Lower leg skin (tissue), 4 donors: Measurements from ENCODE around the gene RMC1. TPM values are rescaled to one million over a fixed set of nuclear protein-coding genes. Genes with fewer than 3 reads are reported as not detected.

ENCODE experiments used
- DNase-seq, 2 donors: peaks; one replicate each; pipeline ENCODE4 v3.0.0-alpha.2; 2019; ENCODE audit warnings: low spot score in 2 of 2
- H3K4me3 ChIP-seq: fragments of 200-600 bp; sonication (generic); 2 replicates; pipeline ENCODE4 v1.5.1; 2017; ENCODE audit warnings: mild to moderate bottlenecking, low read depth; ENCODE audit not compliant: poor library complexity, severe bottlenecking
- POLR2A ChIP-seq, 2 donors: fragments of 450-650 bp; IDR thresholded peaks; one replicate each; pipeline ENCODE4 v1.6.1; 2016 to 2017; ENCODE audit warnings: antibody characterized with exemption in 2 of 2, mild to moderate bottlenecking in 1 of 2, moderate library complexity in 1 of 2
- WGBS, 2 donors: methylation state at CpG; one replicate each; pipeline ENCODE4 v1.1.5; 2018; 5-methylcytosine and 5-hydroxymethylcytosine counted together
- intact Hi-C: fragments of 100-400 bp; cut with DNase I; formaldehyde crosslinking; loops from one replicate; pipeline ENCODE4 v1.15.0; 2023; ENCODE audit warnings: low total_unique reads
- total RNA-seq, 4 donors: library from RNA; depleted of rRNA; stranded (reverse); fragments of >200 nt; gene quantifications; one replicate each; pipeline ENCODE4 v1.1.0, GENCODE V29; 2016
- TF ChIP-seq, protein P1 (sequence below), 3 donors: fragments of 450-650 bp; IDR thresholded peaks; one replicate each; pipeline ENCODE4 v1.5.1; 2016; ENCODE audit warnings: antibody characterized with exemption in 3 of 3, mild to moderate bottlenecking in 3 of 3, moderate library complexity in 2 of 3

RMC1 gene
- total RNA-seq, 4 donors from 2014 or later, result 16.6 to 33.1 (median 25.4) TPM

DNA sequence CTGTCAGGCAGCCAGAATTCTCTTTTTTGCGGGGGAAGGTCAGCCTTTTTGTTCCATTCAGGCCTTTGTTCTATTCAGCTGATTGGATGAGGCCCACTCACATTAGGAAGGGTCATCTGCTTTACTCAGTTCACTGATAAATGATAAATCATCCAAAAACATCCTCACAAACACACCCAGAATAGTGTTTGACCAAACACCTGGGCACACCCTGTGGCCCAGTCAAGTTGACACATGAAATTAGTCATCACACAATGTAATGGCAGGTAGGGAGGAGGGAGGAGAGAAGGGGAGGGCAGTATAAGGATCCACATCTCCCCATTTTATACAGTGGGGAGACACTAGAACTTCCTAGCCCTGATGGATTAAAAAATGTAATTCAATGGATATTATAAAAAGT lies 8.3 kb upstream of the RMC1 start:
- intact Hi-C loops, result no loop called here
- no peak for DNase-seq
- WGBS, 2 donors, result 63 to 81% methylated on average over 1 of the region's 1 CpG
- TF ChIP-seq POLR2A (IDR thresholded peaks at IDR 0.05), result no peak
- TF ChIP-seq, protein P1, sequence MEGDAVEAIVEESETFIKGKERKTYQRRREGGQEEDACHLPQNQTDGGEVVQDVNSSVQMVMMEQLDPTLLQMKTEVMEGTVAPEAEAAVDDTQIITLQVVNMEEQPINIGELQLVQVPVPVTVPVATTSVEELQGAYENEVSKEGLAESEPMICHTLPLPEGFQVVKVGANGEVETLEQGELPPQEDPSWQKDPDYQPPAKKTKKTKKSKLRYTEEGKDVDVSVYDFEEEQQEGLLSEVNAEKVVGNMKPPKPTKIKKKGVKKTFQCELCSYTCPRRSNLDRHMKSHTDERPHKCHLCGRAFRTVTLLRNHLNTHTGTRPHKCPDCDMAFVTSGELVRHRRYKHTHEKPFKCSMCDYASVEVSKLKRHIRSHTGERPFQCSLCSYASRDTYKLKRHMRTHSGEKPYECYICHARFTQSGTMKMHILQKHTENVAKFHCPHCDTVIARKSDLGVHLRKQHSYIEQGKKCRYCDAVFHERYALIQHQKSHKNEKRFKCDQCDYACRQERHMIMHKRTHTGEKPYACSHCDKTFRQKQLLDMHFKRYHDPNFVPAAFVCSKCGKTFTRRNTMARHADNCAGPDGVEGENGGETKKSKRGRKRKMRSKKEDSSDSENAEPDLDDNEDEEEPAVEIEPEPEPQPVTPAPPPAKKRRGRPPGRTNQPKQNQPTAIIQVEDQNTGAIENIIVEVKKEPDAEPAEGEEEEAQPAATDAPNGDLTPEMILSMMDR (IDR thresholded peaks at IDR 0.05), result no peak
- no peak overlapping the region for H3K4me3 ChIP-seq

DNA sequence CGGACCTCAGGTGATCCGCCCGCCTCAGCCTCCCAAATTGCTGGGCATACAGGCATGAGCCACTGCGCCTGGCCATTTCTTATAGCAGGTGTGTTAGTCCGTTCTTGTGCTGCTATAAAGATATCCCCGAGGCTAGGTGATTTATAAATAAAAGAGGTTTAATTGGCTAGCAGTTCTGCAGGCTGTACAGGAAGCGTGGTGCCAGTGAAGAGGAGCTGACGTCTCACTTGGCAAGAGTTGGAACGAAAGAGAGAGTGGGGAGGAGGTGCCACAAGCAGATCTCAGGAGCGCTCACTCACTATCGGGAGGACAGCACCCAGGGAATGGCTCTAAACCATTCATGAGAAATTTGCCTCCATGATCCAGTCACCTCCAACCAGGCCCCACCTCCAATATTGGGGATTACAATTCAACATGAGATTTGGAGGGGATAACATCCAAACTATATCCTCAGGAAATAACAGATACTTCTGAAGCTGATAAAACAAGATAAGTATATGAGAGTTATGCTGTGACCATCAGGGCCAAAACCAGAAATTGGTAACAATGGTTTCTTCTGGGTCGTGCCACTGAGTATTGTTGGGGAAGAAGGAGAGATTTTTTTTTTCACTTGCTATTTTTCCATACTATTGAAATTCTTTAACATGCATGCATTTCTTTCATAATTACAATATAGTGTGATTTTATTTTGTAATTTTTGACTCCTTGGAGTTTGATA lies 7.4 kb upstream of the RMC1 start:
- TF ChIP-seq POLR2A (IDR thresholded peaks at IDR 0.05), result no peak
- TF ChIP-seq, protein P1 (IDR thresholded peaks at IDR 0.05), result no peak
- intact Hi-C loops, result no loop called here
- no peak for DNase-seq
- WGBS, 2 donors, result 42 to 45% methylated on average over 12 of the region's 12 CpGs
- H3K4me3 ChIP-seq, result no peak overlapping the region

DNA sequence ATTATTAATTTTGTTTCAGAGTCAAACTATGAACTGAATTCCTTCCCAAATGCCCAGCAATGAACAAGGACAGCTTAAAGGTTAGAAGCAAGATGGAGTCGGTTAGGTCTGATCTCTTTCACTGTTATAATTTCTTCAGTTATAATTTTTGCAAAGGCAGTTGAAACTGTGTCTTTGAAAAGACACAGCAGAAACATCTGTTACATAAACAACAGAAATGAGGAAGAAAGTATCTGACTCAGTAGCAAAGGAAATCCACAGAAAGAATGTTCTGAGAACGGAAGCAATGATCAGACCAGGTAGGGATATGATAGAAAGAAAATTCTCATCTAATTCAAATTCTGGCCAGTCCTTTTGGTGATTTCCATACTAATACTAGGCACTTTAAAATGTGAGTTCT lies 5.2 kb upstream of the RMC1 start:
- intact Hi-C loops, result no loop called here
- 84 to 91% methylated on average over 2 of the region's 2 CpGs for WGBS, 2 donors
- DNase-seq, result no peak
- TF ChIP-seq POLR2A (IDR thresholded peaks at IDR 0.05), result no peak
- TF ChIP-seq, protein P1 (IDR thresholded peaks at IDR 0.05), result no peak
- H3K4me3 ChIP-seq, result no peak overlapping the region

DNA sequence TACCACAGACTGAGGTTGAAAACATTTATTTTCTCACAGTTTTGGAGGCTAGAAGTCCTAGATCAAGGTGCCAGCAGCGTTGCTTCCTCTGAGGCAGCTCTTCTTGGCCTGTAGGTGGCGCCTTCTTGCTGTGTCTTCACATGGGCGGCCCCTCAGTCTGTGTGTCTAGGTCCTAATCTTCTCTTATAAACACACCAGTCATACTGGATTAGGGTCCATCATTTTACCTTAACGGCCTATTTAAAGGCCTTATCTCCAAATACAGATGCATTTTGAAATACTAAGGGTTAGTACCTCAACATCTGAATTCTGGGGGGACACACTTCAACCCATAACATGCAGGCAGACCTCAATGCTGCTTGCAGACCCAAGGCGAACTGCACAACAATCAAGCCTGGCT lies 4.4 kb upstream of the RMC1 start:
- no peak for TF ChIP-seq POLR2A (IDR thresholded peaks at IDR 0.05)
- TF ChIP-seq, protein P1 (IDR thresholded peaks at IDR 0.05), result no peak
- intact Hi-C loops, result no loop called here
- DNase-seq, result peak; percentile 62 to 91
- H3K4me3 ChIP-seq, result no peak overlapping the region
- WGBS, 2 donors, result 29 to 33% methylated on average over 5 of the region's 5 CpGs

DNA sequence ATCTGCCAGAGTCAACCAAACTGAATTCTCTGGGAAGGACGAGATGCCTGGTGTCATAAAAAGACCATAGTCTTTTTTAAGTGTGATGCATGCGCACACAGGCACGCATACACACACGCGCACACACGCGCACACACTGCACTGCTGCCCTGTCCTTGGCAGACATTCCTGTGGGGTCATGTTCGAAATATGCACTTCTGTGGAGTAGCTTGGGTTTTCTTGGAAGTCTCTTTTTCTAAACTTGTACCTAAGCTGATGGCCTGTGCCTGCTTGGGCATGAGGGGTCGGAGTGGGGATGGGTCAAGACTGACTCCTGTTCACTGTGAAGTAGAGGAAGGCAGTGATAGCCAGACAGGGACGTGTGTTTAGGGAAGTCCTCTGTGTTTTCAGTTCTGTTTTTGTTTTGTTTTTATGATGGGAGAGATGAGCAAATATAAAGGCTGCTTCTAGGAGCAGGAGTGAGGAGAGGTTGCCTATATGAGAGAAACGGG lies 4.0 kb upstream of the RMC1 start:
- no peak for DNase-seq
- TF ChIP-seq, protein P1 (IDR thresholded peaks at IDR 0.05), result no peak
- no peak for TF ChIP-seq POLR2A (IDR thresholded peaks at IDR 0.05)
- intact Hi-C loops, result no loop called here
- H3K4me3 ChIP-seq, result no peak overlapping the region
- WGBS, 2 donors, result 58 to 70% methylated on average over 11 of the region's 11 CpGs

DNA sequence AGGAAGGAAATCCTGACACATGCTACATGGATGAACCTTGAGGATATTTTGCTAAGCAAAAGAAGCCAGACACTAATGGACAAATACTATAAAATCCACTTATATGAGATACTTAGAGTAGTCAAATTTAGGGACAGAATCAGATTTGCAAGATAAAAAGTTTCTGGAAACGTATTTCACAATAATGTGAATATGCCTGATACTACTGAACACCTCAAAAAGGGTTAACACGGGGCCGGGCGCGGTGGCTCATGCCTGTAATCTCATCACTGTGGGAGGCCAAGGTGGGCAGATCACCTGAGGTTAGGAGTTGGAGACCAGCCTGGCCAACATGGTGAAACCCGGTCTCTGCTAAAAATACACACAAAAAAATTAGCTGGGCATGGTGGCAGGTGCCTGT lies 1.7 kb upstream of the RMC1 start:
- 81 to 83% methylated on average over 6 of the region's 6 CpGs for WGBS, 2 donors
- TF ChIP-seq, protein P1 (IDR thresholded peaks at IDR 0.05), result no peak
- no peak for TF ChIP-seq POLR2A (IDR thresholded peaks at IDR 0.05)
- H3K4me3 ChIP-seq, result no peak overlapping the region
- DNase-seq, result no peak
- intact Hi-C loops, result no loop called here
